Measurements from ENCODE around the gene HYLS1.

Gene HYLS1

DNA sequence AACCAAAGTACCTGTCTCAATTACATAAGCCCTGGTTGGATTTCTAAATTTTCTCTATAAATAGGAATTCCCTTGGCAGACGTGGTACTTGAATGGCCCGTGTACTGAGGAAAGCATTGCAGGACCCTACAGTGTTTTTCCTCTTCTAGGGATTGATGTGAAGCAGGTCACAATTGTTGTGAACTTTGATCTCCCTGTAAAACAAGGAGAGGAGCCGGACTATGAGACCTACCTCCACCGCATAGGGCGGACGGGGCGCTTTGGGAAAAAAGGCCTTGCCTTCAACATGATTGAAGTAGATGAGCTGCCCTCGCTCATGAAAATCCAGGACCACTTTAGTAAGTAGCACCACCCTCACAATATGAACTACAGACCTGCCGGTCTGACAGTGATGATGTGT is 33.6 kb downstream of the HYLS1 start:
- TF ChIP-seq, protein P1, sequence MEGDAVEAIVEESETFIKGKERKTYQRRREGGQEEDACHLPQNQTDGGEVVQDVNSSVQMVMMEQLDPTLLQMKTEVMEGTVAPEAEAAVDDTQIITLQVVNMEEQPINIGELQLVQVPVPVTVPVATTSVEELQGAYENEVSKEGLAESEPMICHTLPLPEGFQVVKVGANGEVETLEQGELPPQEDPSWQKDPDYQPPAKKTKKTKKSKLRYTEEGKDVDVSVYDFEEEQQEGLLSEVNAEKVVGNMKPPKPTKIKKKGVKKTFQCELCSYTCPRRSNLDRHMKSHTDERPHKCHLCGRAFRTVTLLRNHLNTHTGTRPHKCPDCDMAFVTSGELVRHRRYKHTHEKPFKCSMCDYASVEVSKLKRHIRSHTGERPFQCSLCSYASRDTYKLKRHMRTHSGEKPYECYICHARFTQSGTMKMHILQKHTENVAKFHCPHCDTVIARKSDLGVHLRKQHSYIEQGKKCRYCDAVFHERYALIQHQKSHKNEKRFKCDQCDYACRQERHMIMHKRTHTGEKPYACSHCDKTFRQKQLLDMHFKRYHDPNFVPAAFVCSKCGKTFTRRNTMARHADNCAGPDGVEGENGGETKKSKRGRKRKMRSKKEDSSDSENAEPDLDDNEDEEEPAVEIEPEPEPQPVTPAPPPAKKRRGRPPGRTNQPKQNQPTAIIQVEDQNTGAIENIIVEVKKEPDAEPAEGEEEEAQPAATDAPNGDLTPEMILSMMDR (conservative IDR thresholded peaks at IDR 0.05; ENCODE audit: control insufficient read depth, insufficient read depth, low read depth, low read length), result no peak
- no peak overlapping the region for H3K4me3 ChIP-seq (ENCODE audit: control insufficient read depth, low read depth, low read length)
- no peak for DNase-seq (ENCODE audit: low read depth)

DNA sequence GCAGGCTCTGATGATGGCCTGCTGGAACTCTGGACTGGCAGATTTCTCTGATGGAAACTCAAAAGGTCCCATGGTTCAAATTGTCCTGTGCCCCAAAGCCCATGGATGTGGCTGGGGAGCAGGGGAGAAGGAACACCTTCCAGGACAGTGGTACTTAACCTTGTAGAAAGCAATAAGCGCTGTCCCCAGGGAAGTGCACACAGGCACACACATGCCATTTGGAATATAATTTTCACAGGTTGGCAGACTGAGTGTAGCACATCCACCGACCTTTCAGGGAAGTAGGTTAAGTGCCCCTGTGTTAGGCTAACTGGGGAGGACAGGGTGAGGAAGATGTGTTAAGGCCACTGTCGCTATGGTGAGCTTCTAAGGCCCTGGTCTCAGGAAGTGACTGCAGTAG is 34.7 kb downstream of the HYLS1 start:
- H3K4me3 ChIP-seq (ENCODE audit: control insufficient read depth, low read depth, low read length), result no peak overlapping the region
- TF ChIP-seq, protein P1 (conservative IDR thresholded peaks at IDR 0.05; ENCODE audit: control insufficient read depth, insufficient read depth, low read depth, low read length), result no peak
- DNase-seq (ENCODE audit: low read depth), result no peak

DNA sequence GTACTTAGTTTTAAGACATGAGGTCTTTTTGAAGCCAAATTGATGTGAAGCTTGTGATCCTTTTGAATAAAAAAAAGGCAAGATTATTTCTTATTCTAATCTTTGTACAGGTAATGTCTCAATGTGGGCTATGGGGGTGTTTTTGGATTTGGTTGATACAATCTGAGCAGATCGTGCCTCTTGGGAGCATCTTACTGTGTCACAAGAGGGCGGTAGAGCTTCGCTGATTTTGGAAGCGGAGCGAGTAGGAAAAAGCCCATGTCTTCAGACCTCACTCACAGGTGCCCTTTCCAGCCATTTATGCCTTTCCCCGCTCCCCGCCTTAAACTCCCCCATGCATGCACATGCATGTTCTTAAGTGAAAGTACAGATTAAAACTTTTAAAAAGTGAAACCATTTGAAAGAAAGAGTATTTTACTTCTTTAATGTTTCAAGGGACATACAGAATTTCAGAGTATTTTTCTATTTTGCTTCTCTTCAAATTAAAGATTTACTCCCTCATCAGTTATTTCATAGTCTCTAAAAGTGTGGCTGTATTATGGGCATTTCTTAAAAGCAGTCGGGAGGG is 35.6 kb downstream of the HYLS1 start:
- peak; percentile 75 for DNase-seq (ENCODE audit: low read depth)
- H3K4me3 ChIP-seq (ENCODE audit: control insufficient read depth, low read depth, low read length), result no peak overlapping the region
- TF ChIP-seq, protein P1 (conservative IDR thresholded peaks at IDR 0.05; ENCODE audit: control insufficient read depth, insufficient read depth, low read depth, low read length), result peak; percentile 90

DNA sequence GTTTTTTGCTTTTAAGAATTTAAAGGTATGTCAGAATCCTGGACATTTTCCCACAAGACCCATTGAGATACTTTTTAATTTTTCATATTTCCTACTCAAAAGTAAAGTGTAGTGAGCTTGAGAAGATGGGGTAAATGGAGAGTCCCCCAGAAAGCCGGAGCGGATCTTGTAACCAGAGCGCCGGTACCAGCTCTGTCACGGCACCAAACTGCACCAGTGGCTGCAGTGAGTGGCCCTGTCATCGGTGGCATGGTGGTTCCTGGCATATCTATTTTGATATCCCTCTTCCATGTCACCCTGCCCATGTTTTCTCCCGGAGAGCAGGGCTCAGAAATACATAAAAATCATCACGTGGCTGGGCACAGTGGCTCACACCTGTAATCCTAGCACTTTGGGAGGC is 36.2 kb downstream of the HYLS1 start:
- TF ChIP-seq, protein P1 (conservative IDR thresholded peaks at IDR 0.05; ENCODE audit: control insufficient read depth, insufficient read depth, low read depth, low read length), result no peak
- DNase-seq (ENCODE audit: low read depth), result no peak
- no peak overlapping the region for H3K4me3 ChIP-seq (ENCODE audit: control insufficient read depth, low read depth, low read length)

DNA sequence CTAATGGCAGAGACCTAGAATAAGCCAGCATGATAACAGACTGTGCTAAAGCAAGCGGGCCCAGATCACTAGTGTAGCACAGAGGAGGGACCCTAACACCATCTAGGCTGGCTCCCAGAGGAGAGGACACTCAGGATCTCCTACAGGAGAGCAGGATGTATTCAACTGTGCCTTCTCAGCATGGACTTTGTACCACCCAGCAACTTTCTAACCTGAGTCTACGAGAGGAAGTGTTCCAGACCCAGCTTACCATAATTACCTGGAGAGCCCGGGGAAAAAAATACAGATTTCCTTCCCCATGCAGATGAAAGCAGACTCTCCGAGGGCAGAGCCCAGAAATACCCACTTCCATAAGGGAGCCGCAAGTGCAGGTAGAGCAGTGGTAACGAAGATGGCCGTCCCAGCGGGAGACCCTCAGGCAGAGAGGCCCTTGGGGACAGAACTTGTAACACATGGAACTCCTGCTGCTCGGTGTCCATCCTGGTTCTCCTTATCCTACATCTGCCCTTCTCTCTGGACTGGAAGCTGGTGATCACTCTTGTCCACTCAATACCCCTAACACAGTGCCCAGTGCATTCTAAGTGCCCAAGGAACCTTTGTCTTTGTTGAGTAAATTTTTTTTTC is 37.0 kb downstream of the HYLS1 start:
- no peak for DNase-seq (ENCODE audit: low read depth)
- no peak overlapping the region for H3K4me3 ChIP-seq (ENCODE audit: control insufficient read depth, low read depth, low read length)
- TF ChIP-seq, protein P1 (conservative IDR thresholded peaks at IDR 0.05; ENCODE audit: control insufficient read depth, insufficient read depth, low read depth, low read length), result no peak

DNA sequence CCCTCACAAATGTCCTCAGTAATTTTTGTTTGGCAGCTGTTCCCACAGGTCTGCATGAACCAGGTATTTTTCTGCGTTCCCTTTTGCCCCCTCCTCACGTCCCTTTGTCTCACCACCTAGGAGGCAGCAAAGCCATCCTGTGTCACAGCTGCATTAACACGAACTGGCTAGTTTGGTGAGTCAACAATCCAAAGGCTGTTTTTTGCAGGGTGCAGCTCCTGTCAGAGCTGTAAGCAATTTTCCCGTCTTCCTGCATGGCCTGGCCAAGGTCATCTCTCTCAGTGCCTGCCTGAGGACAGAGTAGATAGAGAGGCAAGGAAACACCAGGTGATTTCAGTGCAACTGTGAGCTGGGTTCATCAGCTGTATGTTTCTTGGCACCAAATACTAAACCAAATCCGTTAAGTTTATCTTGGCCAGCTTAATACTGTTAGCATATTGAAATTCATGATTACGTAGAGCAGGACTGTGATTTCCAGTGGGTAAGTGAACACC is 37.8 kb downstream of the HYLS1 start:
- H3K4me3 ChIP-seq (ENCODE audit: control insufficient read depth, low read depth, low read length), result no peak overlapping the region
- TF ChIP-seq, protein P1 (conservative IDR thresholded peaks at IDR 0.05; ENCODE audit: control insufficient read depth, insufficient read depth, low read depth, low read length), result no peak
- no peak for DNase-seq (ENCODE audit: low read depth)

Data from fibroblast of mammary gland (primary cell).